ENCODE results near the gene GJC1.

The GJC1 gene

DNA sequence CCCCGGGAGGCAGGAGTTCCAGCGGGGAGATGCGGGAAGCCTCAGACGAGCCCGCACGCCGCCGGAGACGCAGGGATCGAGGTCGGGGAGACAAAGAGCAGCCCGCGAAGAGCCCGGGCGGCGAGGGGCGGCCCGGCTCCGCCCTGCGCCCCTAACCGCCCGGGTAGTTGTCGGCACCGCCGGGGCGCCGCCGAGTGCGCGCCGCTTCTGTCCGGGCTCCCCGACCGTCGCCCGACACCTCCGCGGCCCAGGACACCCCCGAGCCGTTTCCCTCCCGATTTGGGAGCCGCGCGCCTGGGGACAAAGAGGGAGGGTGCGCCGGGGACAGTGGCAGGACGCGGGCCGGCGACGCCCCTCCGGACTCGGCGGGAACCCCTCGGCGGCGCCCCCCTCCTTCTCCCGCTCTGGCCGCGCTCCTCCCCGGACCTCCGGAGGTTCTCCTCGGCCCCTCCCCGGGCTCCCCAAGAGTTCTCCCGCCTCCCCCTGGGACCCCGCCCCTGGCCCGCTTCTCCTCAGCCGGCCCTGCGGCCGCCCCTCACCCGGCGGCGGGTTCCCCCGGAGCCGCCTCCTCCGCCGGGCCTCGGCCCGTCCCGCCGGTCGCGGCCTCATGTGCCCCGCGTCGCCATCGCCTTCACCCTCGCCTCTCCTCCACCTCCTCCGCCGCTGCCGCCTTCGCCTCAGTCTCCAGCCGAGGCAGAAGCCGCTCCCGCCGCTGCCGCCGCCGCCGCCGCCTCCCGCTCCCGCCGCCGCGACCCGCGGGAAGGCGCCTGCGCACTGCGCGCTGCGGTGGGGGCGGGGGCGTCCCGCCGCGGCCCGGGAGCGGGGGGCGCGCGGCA, at the start of gene GJC1:
Gene GJC1 (minus strand): TSS at position 765 of the 836 bp plus-strand sequence. CDS start 24,470 bp downstream, outside the sequence.
- DNase-seq, result no peak

DNA sequence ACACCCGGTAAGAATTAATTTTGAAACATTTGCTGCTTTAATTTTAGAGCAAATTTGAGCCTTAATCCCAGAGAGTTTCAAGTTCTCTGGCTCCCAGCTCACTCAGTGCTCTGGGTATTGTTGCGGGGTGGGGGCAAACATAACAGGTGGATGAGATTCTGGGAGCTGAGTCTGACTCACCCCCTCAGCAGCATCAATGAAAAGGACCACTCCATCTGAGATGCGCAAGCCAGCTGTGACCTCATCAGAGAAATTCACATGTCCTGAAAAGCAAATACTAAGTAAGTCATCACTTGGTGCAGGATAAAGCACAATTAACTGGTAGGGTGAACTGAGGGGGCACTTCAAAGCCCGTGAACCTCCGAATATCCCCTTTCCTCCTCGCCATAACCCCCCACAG, 49.3 kb upstream of the GJC1 start:
- no peak for DNase-seq

DNA sequence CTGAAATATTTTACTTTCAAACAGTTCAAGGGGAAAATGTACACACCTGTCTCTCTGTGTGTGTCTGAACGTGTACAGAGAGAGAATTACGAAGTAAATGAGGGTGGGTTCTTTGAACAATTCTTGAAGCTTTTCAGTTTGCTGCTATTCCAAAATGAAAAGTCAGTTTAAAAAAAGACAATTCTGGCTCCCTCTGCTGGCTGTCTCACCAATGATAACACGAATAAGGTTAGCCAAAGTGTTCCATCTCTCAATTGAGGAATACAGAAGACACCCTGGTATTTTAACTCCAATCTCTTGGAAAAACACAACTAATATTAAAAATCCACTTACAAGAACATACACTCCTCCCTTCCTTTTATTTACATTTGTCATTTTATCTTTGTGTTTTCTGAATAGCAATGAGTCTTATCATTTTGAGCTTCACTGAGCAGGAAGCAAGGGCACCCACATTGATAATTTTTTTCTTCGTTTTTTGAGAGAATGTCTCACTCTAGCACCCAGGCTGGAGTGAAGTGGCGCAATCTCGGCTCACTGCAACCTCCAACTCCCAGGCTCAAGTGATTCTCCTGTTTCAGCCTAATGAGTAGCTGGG, 48.6 kb upstream of the GJC1 start:
- DNase-seq, result no peak

GRCh38 chr17:44877121-44877520, 47.0 kb upstream of the GJC1 start:
- DNase-seq, result no peak

- DNase-seq, result no peak
Observed at GRCh38 chr17:44875761-44876160, 45.7 kb upstream of the GJC1 start.

- DNase-seq, result peak; percentile 91
Observed at GRCh38 chr17:44872131-44872768, 42.2 kb upstream of the GJC1 start.

- no peak for DNase-seq
Observed at GRCh38 chr17:44871556-44871955, 41.5 kb upstream of the GJC1 start.

DNA sequence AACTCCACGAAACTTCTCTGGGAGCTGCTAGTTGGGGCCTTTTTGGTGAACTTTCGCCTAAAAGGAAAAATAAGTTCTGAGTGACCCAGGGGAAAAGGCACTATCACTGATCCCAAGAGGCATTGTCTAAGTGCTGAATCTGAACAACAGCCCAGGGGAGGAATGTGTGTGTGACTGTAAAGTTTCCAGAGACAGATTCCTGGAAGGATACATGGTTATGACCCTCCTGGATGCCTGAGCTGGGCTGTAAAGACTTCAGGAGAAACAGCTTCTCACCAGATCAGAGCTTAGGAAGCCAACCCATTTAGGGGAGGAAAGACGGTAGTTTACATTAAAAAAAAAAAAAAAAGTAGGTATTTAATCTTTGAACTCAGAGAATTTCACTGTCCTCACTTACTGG, 37.8 kb upstream of the GJC1 start:
- no peak for DNase-seq

DNA sequence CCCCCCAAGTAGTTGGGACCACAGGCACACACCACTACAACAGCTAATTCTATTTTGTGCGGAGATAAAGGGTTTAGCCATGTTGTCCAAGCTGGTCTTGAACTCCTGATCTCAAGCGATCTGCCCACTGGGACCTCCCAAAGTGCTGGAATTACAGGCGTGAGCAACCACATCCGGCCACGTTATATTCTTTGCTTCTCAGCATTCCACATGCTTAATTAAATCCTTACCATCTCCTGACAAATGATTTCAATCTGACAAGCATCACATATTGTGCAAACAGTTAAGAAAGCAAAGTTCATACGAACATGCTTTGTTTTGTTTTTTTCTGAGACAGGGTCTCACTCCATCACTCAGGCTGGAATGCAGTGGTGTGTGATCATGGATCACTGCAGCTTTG, 35.8 kb upstream of the GJC1 start:
- no peak for DNase-seq

- DNase-seq, result peak; percentile 31
Observed at GRCh38 chr17:44865231-44865660, 35.2 kb upstream of the GJC1 start.

DNA sequence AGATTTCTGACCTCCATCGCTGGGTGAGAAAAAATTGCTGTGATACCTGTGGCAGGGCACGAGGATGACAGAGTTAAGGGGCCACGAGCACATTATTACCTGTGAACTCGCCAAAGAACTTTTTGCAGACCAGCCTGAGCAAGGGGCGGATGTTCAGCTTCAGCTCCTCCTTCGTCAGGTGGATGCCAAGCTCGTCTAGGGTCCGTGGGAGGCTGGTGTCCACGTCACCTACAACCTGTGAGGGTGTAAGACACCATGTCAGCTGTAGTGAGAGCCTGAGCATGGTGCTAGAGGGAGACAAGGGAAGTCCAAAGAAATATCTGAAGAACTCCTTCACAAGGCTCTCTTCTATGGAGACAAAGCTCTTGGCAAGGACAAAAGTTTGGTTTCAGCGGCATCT, 34.7 kb upstream of the GJC1 start:
- no peak for DNase-seq

DNA sequence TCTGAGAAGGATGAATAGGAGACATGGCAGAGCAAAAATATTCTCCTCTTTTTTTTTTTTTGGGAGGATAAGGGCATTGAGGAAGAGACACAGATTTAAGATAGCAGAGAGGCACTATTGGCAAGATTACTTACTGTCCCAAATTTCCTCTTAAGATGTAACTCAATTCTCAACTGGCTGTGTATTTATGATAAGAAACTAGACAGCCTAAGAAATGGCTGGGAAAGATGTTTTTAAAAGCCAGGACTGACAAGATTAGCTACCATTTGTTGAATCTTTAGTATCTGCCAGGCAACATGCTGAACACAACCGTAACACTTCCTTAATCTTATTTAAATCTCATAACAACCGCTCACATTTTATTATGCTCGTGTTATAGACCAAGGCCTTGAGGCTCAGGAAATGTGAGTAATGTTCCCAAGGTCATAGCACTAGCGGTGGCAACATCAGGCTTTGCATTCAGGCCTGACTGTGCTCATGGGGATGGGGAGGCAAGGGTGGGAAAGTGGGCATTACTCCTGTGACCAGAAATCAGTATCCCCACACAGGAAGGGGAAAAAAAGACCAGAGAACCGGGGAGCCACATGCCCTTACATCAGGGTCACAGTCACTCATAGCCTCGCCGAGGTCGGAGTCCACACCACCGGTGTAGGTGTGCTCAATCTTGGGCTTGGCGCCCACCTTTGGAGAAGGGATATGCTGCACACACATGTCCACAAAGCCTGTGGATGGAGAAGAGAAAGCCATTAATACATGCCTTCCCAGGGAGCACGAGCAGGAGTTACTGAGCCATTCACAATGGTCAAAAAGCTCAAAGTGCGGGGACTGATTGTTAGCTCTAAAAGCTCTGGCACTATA, 33.2 kb upstream of the GJC1 start:
- DNase-seq, result no peak

DNA sequence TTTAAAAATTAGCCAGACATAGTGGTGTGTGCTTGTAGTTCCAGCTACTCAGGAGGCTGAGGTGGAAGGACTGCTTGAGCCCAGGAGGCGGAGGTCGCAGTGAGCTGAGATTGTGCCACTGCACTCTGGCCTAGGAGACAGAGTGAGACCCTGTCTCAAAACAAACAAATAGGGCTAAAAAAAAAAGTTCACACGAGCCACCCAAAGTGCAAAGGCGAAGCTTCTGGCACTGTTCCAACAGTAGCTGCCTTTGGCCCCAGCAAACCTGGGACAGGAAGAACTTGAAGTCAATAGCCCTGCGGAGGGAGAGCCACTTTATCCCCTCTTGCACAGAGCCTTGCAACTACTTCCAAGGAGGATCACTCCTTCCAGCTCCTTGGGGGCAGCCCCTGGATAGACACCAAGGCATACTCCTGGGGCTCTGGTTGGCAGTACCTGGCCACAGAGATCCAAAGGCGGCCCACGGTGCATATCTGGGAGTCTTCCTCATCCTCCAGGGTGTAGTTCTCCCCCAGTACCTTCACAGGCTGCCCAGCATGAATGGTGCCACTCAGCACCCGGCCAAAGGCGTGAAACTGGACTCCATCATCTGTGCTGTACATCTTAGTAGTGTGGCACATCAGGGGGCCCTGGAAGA, 32.3 kb upstream of the GJC1 start:
- no peak for DNase-seq

GRCh38 chr17:44859701-44860100, 29.6 kb upstream of the GJC1 start:
- no peak for DNase-seq

GRCh38 chr17:44854192-44854591, 24.1 kb upstream of the GJC1 start:
- no peak for DNase-seq

- no peak for DNase-seq
Observed at GRCh38 chr17:44850612-44851011, 20.5 kb upstream of the GJC1 start.

DNA sequence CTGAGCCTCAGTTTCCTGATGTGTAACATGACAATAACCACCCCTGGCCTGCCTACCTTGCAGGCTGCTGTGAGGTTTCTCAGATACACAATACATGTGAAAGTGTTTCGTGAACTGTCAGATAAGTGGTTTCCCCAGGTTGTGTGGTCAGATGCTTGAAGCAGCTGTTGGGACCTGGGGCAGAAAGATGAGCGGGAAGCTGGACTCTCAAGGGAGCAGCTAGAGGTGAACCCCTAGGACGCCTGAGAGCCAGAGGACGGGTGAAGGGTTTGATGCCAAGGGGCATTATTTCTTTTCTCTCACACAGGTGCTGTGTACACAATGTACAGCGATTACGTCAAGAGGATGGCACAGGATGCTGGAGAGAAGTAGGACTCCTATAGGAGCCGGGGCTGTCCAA, 19.9 kb upstream of the GJC1 start:
- DNase-seq, result no peak

DNA sequence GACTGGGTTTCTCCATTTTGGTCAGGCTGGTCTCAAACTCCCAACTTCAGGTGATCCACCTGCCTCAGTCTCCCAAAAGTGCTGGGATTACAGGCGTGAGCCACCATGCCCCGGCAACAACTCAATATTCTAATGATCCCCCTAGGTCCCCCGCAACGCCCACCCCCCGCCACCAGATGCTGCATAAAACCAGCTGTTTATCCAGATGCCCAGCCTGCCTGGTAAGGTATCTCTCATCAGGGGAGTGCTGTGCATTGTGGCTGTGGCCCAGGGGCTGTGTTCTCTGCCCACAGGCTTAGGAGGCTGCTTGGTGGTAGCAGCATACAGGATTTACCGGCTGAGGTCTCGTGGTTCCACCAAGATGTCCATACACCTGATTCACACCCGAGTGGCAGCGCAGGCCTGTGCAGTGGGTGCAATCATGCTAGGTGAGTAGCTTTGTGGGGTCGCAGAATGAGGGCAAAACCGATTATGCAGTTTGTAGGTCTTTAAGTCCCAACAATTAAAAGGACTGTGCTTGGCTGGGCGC, 18.9 kb upstream of the GJC1 start:
- DNase-seq, result no peak

- DNase-seq, result no peak
Observed at GRCh38 chr17:44848257-44848795, 18.2 kb upstream of the GJC1 start.

GRCh38 chr17:44847586-44847985, 17.5 kb upstream of the GJC1 start, which contains the start of gene HIGD1B:
HIGD1B (plus strand) TSS chr17:44847883; CDS start chr17:44848153, 270 bp downstream.
- no peak for DNase-seq

GRCh38 chr17:44846206-44846605, 16.1 kb upstream of the GJC1 start:
- no peak for DNase-seq

DNA sequence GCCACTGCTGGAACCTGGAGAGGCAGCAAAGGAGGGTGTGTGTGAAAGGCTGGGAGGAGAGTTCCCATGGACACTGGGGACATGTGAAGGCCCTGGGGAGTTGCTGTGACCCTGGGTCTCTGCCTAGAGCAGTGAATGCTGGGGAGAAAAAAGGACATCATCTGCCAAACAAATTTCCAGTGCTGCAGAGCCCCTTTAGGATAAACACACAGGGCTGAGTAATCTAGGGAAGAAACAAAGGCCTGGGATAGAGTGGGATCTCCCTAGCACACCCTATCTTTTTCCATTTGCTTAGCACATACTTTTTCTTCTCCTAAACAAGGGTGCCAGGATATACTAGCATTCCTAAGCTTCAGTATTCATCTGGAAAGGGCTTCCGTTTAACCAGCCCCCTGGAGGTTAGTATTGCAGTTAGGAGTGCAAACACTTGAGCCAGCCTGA, 14.3 kb upstream of the GJC1 start:
- no peak for DNase-seq

All from NCI-H2081 treated with DMSO at 0.1 percent for 48 hours (cell line).